HepG2 (cell line): ENCODE results near the gene DDAH1. TPM values are rescaled to one million over a fixed set of nuclear protein-coding genes. Genes with fewer than 3 reads are reported as not detected.

Experiments
- BHLHE40 ChIP-seq: IDR thresholded peaks from 2 replicates; pipeline ENCODE4 v1.6.1; 2011; ENCODE audit warnings: low read length, improper control_type of control experiment
- KDM1A ChIP-seq: IDR thresholded peaks from 2 replicates; pipeline ENCODE4 v1.6.1; 2016; ENCODE audit warnings: missing compliant biosample characterization
- MTA1 ChIP-seq: sonication (generic); formaldehyde crosslinking; IDR thresholded peaks from 2 replicates; pipeline ENCODE4 v1.4.0; 2020; ENCODE audit warnings: missing genetic modification reagents, mild to moderate bottlenecking, borderline replicate concordance
- ZKSCAN5 ChIP-seq: sonication (generic); formaldehyde crosslinking; IDR thresholded peaks from 2 replicates; pipeline ENCODE4 v1.5.1; 2020; ENCODE audit warnings: mild to moderate bottlenecking, missing genetic modification reagents
- ZNF230 ChIP-seq: sonication (generic); formaldehyde crosslinking; IDR thresholded peaks from 2 replicates; pipeline ENCODE4 v1.4.0; 2020; ENCODE audit warnings: mild to moderate bottlenecking, missing genetic modification reagents
- polyA plus RNA-seq, 8 experiments: library from polyadenylated mRNA; depleted of rRNA in 3 of 8; stranded (reverse) in 7 of 8; unstranded in 1 of 8; fragments of >200 nt; fragmentation: Illumina TruSeq in 4 of 8; extraction: Trizol in 4 of 8; gene quantifications; 2 replicates each; pipeline versions ENCODE4 v1.2.1 to v1.2.3, GENCODE V29; 2011 to 2016; ENCODE audit warnings: low read depth in 4 of 8, missing spikeins in 1 of 8, mixed read lengths in 1 of 8; ENCODE audit not compliant: insufficient read depth in 1 of 8
- total RNA-seq, 5 experiments: library from RNA; depleted of rRNA; stranded (reverse); fragments of >200 nt; fragmentation: Illumina TruSeq; extraction: Trizol; gene quantifications; 2 replicates each; pipeline ENCODE4 v1.2.3, GENCODE V29; 2016; ENCODE audit warnings: low read depth in 1 of 5
- TF ChIP-seq, protein P1 (sequence below), 2 experiments: sonication (generic) in 1 of 2; formaldehyde crosslinking in 1 of 2; IDR thresholded peaks; 2 replicates each; pipeline versions ENCODE4 v1.4.0 to v1.6.1; 2018 to 2020; ENCODE audit warnings: missing genetic modification reagents in 2 of 2, borderline replicate concordance in 1 of 2, low read depth in 1 of 2, mild to moderate bottlenecking in 1 of 2, missing biosample characterization in 1 of 2
- TF ChIP-seq, protein P2 (sequence below): IDR thresholded peaks from 2 replicates; pipeline ENCODE4 v1.6.1; 2018; ENCODE audit warnings: missing genetic modification reagents, mild to moderate bottlenecking, missing compliant biosample characterization
- TF ChIP-seq, protein P3 (sequence below): sonication (generic); formaldehyde crosslinking; IDR thresholded peaks from 2 replicates; pipeline ENCODE4 v1.5.1; 2020; ENCODE audit warnings: mild to moderate bottlenecking, missing genetic modification reagents, borderline replicate concordance

The DDAH1 gene
- total and polyA plus RNA-seq, 2 of the 13 experiments (the other 11 are each of a cell fraction or from before 2014, with no cell fraction given) = 39.7 to 64.4 TPM

DNA sequence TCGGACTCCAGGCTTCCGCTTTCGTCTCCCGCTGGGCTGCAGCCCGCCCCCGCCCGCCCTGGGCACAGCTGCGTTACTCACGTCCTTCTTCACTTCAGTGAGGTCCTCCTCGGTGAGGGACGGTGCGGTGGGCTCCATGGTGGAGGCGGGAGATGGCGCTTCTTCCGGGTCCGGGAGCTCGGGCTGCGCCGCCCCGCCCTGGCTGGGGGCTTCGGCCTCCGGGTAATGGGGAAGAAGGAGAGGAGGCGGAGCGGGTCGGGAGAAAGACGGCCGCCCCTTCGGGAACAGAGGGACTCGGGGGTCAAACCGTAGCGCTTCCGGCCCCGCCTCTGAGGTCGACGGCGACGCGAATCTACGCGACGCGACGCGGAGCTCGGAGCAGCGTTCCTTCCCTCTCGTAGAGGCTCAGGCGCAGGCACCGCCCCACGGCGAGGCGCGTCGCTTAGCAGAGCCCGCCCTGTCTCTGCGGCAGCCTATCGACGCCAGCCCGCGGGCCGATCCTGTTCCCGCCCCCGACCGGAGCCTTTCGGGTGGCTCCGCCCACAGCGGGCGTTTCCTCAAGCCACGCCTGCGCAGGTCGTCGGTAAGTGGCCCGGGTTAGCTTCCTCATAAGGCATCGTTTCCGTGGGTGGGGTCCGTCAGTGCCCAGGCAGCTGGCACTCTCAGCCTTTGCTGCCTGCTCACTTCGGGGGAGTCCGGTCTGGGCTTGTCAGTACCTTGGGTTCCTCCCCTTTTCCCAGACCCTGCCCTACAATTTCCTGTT lies 188.6 kb downstream of the DDAH1 start, which contains the start of gene BCL10 (continued):
- TF ChIP-seq BHLHE40 = no peak
- TF ChIP-seq ZNF230 = 0 out of 2 replicates have a peak, but pooled peaks have one; percentile 73
- peak; percentile 44; the same call in 1 of the 2 replicates for TF ChIP-seq MTA1
- TF ChIP-seq, protein P1, sequence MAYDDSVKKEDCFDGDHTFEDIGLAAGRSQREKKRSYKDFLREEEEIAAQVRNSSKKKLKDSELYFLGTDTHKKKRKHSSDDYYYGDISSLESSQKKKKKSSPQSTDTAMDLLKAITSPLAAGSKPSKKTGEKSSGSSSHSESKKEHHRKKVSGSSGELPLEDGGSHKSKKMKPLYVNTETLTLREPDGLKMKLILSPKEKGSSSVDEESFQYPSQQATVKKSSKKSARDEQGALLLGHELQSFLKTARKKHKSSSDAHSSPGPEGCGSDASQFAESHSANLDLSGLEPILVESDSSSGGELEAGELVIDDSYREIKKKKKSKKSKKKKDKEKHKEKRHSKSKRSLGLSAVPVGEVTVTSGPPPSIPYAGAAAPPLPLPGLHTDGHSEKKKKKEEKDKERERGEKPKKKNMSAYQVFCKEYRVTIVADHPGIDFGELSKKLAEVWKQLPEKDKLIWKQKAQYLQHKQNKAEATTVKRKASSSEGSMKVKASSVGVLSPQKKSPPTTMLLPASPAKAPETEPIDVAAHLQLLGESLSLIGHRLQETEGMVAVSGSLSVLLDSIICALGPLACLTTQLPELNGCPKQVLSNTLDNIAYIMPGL (CRISPR knock-in tag; IDR thresholded peaks at IDR 0.05; ENCODE audit: borderline replicate concordance in 1 of 2, low read depth in 1 of 2) = peak in 1 of 2 experiments; percentile 84; a peak in 2 of 4 replicates
- TF ChIP-seq ZKSCAN5 = no peak
- TF ChIP-seq KDM1A = no peak; the same call in 1 of the 2 replicates
- TF ChIP-seq, protein P2, sequence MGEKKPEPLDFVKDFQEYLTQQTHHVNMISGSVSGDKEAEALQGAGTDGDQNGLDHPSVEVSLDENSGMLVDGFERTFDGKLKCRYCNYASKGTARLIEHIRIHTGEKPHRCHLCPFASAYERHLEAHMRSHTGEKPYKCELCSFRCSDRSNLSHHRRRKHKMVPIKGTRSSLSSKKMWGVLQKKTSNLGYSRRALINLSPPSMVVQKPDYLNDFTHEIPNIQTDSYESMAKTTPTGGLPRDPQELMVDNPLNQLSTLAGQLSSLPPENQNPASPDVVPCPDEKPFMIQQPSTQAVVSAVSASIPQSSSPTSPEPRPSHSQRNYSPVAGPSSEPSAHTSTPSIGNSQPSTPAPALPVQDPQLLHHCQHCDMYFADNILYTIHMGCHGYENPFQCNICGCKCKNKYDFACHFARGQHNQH (CRISPR knock-in tag) = peak; percentile 78; the same call in 1 of the 2 replicates
- TF ChIP-seq, protein P3, sequence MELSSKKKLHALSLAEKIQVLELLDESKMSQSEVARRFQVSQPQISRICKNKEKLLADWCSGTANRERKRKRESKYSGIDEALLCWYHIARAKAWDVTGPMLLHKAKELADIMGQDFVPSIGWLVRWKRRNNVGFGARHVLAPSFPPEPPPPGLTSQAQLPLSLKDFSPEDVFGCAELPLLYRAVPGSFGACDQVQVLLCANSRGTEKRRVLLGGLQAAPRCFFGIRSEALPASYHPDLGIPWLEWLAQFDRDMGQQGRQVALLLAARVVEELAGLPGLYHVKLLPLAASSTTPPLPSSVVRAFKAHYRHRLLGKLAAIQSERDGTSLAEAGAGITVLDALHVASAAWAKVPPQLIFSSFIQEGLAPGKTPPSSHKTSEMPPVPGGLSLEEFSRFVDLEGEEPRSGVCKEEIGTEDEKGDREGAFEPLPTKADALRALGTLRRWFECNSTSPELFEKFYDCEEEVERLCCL (CRISPR knock-in tag) = 0 out of 2 replicates have a peak, but pooled peaks have one; percentile 47
